ENCODE results near the gene HABP2.

- no peak for TF ChIP-seq IRF2 (CRISPR knock-in tag; IDR thresholded peaks at IDR 0.05; ENCODE audit: borderline replicate concordance, low read depth)
- TF ChIP-seq, protein P1, sequence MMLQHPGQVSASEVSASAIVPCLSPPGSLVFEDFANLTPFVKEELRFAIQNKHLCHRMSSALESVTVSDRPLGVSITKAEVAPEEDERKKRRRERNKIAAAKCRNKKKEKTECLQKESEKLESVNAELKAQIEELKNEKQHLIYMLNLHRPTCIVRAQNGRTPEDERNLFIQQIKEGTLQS (CRISPR knock-in tag; conservative IDR thresholded peaks at IDR 0.05) = no peak
These were observed 296 bp downstream of the HABP2 start for GRCh38 chr10:113553149-113553548.

All from WTC11 (cell line).